Measurements from ENCODE around the gene MDFI. TPM values are rescaled to one million over a fixed set of nuclear protein-coding genes. Genes with fewer than 3 reads are reported as not detected.

MDFI gene
- polyA plus RNA-seq, 3 donors, result 30.6 to 65.1 (median 43.2) TPM

Other genes starting within 250 kb of the MDFI start
- 10 to 100 TPM; 28.8 to 43.6 (median 36.4) TPM for gene FOXP4, start 92.1 kb upstream of the MDFI start, polyA plus RNA-seq (ENCODE audit: insufficient read length in 3 of 3)
- 1 to 10 TPM; 5.5 to 9.8 (median 9.6) TPM for gene TFEB, start 97.1 kb downstream of the MDFI start, polyA plus RNA-seq (ENCODE audit: insufficient read length in 3 of 3)
- under 1 TPM in 2 of 3 donors, not detected in 1; 0.07 to 0.26 TPM for gene PGC, start 108.9 kb downstream of the MDFI start, polyA plus RNA-seq (ENCODE audit: insufficient read length in 3 of 3)
- 1 to 10 TPM; 4.4 to 7.8 (median 6.6) TPM for gene FRS3, start 141.4 kb downstream of the MDFI start, polyA plus RNA-seq (ENCODE audit: insufficient read length in 3 of 3)
- gene PRICKLE4, start 142.3 kb downstream of the MDFI start, polyA plus RNA-seq (ENCODE audit: insufficient read length in 3 of 3), result 1 to 10 TPM; 4.2 to 8.0 (median 7.2) TPM
- 100 to 1,000 TPM; 199 to 246 (median 231) TPM for gene TOMM6, start 149.2 kb downstream of the MDFI start, polyA plus RNA-seq (ENCODE audit: insufficient read length in 3 of 3)

All from renal cortex interstitium (tissue), 3 donors.